ENCODE data around the gene TSHZ1. TPM values are rescaled to one million over a fixed set of nuclear protein-coding genes. Genes with fewer than 3 reads are reported as not detected.

The TSHZ1 gene
- total RNA-seq, 4 donors from 2014 or later, result 10.4 to 18.1 (median 12.5) TPM

GRCh38 chr18:75334869-75335268 is 124.3 kb downstream of the TSHZ1 start:
- no peak for TF ChIP-seq CTCF (IDR thresholded peaks at IDR 0.05; ENCODE audit: low read depth)

GRCh38 chr18:75335511-75335910 is 124.9 kb downstream of the TSHZ1 start:
- no peak for TF ChIP-seq CTCF (IDR thresholded peaks at IDR 0.05; ENCODE audit: low read depth)

- no peak for TF ChIP-seq CTCF (IDR thresholded peaks at IDR 0.05; ENCODE audit: low read depth)
Measured at GRCh38 chr18:75336767-75337166, 126.2 kb downstream of the TSHZ1 start.

DNA sequence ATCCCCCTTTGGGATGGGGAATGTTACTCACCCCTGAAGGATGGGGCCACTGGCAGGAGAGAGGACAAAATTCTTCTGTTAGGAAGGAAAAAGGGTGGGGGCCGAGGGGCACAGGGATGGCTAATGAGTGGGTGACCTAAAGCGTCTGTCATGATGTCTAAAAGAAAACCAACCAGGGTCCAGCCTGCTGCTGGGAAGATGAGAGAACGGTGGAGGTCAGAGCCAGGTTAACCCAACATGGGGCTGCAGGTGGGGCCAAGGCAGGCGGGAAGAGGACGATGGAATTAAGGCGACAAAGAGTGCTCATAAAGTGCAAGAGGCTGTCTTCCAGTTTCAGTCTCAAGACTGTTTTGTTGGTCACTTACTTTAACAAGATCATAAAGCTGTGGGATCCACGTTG is 126.8 kb downstream of the TSHZ1 start:
- TF ChIP-seq CTCF (IDR thresholded peaks at IDR 0.05; ENCODE audit: low read depth), result no peak

DNA sequence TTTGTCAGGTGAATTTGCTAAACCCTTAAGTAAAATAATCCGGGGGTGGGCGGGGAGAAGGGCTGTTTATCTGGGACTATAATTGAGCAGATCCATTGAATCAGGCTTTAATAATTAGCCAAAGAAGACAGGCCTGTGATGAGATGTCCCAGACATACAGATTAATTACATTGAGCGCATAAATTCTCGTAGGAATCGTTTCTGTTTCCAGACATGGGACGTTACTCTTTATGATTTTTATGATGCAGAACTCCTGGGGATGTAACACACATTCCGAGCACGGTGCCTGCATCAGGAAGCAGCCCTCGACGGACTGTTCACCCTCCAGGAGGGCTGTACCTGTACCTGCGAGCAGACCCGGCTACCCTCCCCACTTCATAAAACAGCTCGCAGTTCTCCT is 128.0 kb downstream of the TSHZ1 start:
- TF ChIP-seq CTCF (IDR thresholded peaks at IDR 0.05; ENCODE audit: low read depth), result no peak

Other genes with a start within 250 kb of the TSHZ1 start
- gene PTGR3, start 1.7 kb upstream of the TSHZ1 start, total RNA-seq, result 10 to 100 TPM; 20.1 to 28.4 (median 26.0) TPM
- not detected for gene SMIM21, start 216.9 kb downstream of the TSHZ1 start, total RNA-seq

Data from subcutaneous adipose tissue (tissue), 4 donors.